Nephron (organoid): ENCODE data around the gene HTT.

Source experiments
- H3K27ac Mint-ChIP-seq, 3 experiments: 2 replicates each; pipeline ENCODE4 v1.8.0; 2020; ENCODE audit warnings: mixed read lengths in 3 of 3, mild to moderate bottlenecking in 2 of 3, moderate library complexity in 1 of 3
- H3K27me3 Mint-ChIP-seq: 2 replicates; pipeline ENCODE4 v1.8.0; 2021; ENCODE audit warnings: low read depth, mild to moderate bottlenecking, moderate library complexity, mixed read lengths
- H3K36me3 Mint-ChIP-seq: 2 replicates; pipeline ENCODE4 v1.8.0; 2020; ENCODE audit warnings: low read depth, mixed read lengths
- H3K4me1 Mint-ChIP-seq: 2 replicates; pipeline ENCODE4 v1.8.0; 2020; ENCODE audit warnings: mixed read lengths
- H3K4me3 Mint-ChIP-seq, 3 experiments: 2 replicates each; pipeline ENCODE4 v1.8.0; 2020; ENCODE audit warnings: mild to moderate bottlenecking in 3 of 3, mixed read lengths in 3 of 3, moderate library complexity in 2 of 3
- H3K9me3 Mint-ChIP-seq: 2 replicates; pipeline ENCODE4 v1.8.0; 2020; ENCODE audit warnings: mixed read lengths
- TF ChIP-seq, protein P1 (sequence below), 3 experiments: fragments of 200-600 bp; sonication (generic); IDR thresholded peaks; one replicate each; pipeline ENCODE4 v1.5.0; 2021; ENCODE audit warnings: antibody characterized with exemption in 3 of 3; ENCODE audit not compliant: unreplicated experiment in 3 of 3

Gene HTT

GRCh38 chr4:3223346-3223745 is 148.9 kb downstream of the HTT start:
- Mint-ChIP-seq H3K9me3 (no peaks in the 10 kb centered on the region), H3K36me3 (peaks cover 49% of the 10 kb centered on the region), H3K4me1 (peaks cover 6% of the 10 kb centered on the region), H3K27ac (no peak overlapping the region), H3K4me3 (no peak overlapping the region), H3K27me3 (no peaks in the 10 kb centered on the region)
- TF ChIP-seq, protein P1, sequence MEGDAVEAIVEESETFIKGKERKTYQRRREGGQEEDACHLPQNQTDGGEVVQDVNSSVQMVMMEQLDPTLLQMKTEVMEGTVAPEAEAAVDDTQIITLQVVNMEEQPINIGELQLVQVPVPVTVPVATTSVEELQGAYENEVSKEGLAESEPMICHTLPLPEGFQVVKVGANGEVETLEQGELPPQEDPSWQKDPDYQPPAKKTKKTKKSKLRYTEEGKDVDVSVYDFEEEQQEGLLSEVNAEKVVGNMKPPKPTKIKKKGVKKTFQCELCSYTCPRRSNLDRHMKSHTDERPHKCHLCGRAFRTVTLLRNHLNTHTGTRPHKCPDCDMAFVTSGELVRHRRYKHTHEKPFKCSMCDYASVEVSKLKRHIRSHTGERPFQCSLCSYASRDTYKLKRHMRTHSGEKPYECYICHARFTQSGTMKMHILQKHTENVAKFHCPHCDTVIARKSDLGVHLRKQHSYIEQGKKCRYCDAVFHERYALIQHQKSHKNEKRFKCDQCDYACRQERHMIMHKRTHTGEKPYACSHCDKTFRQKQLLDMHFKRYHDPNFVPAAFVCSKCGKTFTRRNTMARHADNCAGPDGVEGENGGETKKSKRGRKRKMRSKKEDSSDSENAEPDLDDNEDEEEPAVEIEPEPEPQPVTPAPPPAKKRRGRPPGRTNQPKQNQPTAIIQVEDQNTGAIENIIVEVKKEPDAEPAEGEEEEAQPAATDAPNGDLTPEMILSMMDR (IDR thresholded peaks at IDR 0.05; ENCODE audit: unreplicated experiment in 3 of 3), result no peak

DNA sequence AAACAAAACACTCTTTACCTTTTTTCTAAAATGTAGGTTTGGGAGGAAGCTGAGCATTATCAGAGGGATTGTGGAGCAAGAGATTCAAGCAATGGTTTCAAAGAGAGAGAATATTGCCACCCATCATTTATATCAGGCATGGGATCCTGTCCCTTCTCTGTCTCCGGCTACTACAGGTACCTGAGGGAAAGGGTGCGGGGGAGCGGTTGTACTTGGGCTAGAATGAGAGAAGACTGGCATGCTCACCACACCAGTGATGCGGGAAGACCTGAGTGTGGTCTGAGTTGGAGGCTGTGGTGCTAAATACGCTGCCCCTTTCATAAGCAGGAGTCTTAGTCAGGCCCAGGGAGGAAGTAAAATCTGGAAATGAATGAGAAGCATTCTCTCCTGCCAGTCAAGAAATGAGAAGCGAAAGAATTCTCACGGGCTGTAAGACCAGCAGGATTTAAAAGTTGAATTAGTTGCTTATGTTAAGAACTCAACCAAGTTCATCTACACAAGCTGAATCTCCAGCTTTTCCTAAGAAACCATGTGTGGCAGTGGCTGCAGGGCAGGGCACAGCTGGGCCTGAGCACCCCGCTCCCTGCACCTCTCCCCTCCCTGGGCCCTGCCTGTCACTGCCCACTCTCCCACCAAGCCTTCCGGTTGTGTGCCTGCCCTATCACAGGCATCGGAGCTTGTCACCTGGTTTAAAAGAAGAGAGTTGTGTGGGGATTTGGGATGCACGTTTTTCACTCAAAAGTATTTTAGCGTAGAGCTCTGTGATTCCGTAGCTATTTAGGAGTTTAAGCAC is 149.7 kb downstream of the HTT start:
- Mint-ChIP-seq H3K4me3 (no peak overlapping the region), H3K27me3 (no peaks in the 10 kb centered on the region), H3K27ac (no peak overlapping the region), H3K36me3 (peaks cover 49% of the 10 kb centered on the region), H3K4me1 (peaks cover 6% of the 10 kb centered on the region), H3K9me3 (no peaks in the 10 kb centered on the region)
- TF ChIP-seq, protein P1 (IDR thresholded peaks at IDR 0.05; ENCODE audit: unreplicated experiment in 3 of 3), result no peak

DNA sequence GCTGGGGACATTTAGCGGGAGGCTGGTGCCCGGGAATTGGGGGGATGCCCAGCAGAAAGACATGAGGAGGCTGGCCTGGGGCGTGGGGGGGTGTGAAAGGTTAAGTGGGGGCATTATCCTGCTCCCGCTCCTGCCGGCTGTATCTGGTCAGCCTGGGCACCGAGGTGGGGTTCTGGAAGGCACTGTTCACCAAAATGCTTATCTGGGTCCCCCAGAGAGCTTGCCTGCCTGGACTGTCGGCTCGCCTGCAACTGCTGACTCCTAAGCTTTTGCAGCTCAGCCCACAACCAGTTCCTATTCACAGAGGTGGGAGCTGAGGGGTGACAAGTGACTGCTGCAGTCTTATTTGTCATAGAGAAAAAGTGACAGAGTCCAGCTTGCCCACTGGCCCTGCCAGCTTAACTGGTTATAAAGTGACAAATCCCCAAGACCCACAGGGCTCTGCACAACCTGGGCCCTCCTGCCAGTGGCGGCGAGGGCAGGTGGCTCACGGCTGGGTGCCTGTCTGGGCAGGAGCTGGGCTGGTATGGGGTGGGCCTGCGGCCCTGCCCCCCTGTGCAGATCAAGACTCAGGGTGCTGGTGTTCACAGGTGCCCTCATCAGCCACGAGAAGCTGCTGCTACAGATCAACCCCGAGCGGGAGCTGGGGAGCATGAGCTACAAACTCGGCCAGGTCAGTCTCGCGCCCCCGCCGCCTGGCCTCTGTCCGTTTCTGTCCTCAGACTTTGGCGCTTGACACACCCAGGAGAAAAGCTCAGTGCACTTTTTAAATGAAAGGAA is 150.8 kb downstream of the HTT start:
- Mint-ChIP-seq H3K4me1 (peaks cover 6% of the 10 kb centered on the region), H3K36me3 (peaks cover 58% of the 10 kb centered on the region), H3K4me3 (no peak overlapping the region), H3K27me3 (no peaks in the 10 kb centered on the region), H3K27ac (no peak overlapping the region), H3K9me3 (no peaks in the 10 kb centered on the region)
- TF ChIP-seq, protein P1 (IDR thresholded peaks at IDR 0.05; ENCODE audit: unreplicated experiment in 3 of 3), result no peak

- Mint-ChIP-seq H3K9me3 (no peaks in the 10 kb centered on the region), H3K4me3 (no peak overlapping the region), H3K36me3 (peaks cover 63% of the 10 kb centered on the region), H3K27me3 (no peaks in the 10 kb centered on the region), H3K27ac (no peak overlapping the region), H3K4me1 (peaks cover 6% of the 10 kb centered on the region)
- TF ChIP-seq, protein P1 (IDR thresholded peaks at IDR 0.05; ENCODE audit: unreplicated experiment in 3 of 3), result no peak
Observed at GRCh38 chr4:3225936-3226335, 151.5 kb downstream of the HTT start.

DNA sequence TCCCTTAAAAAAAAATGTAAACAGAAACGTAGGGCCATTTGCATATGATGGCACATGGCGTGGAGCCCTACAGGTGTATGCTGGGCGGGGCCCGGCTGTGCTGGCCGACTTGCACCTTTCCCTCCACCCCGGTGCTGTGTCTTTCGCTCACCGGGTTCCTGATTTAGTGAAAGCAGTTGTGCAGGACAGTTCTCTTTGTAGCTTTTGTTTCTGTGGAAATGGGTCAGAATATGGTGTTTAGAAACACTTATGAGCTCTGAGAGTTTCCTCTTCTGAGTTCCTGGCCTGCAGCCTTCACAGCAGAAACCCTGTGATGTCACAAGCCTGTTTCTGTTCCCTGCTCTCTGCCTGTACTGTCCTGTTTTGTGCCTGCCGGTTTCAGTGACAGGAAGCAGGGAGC is 152.0 kb downstream of the HTT start:
- Mint-ChIP-seq H3K27me3 (no peaks in the 10 kb centered on the region), H3K36me3 (peaks cover 61% of the 10 kb centered on the region), H3K4me3 (no peak overlapping the region), H3K27ac (no peak overlapping the region), H3K4me1 (peaks cover 2% of the 10 kb centered on the region), H3K9me3 (no peaks in the 10 kb centered on the region)
- TF ChIP-seq, protein P1 (IDR thresholded peaks at IDR 0.05; ENCODE audit: unreplicated experiment in 3 of 3), result no peak
